Measurements from ENCODE around the gene APOB. TPM values are rescaled to one million over a fixed set of nuclear protein-coding genes. Genes with fewer than 3 reads are reported as not detected.

APOB gene
- total and polyA plus RNA-seq, 2 of the 13 experiments (the other 11 are each of a cell fraction or from before 2014, with no cell fraction given), result 1,569 to 2,515 TPM

DNA sequence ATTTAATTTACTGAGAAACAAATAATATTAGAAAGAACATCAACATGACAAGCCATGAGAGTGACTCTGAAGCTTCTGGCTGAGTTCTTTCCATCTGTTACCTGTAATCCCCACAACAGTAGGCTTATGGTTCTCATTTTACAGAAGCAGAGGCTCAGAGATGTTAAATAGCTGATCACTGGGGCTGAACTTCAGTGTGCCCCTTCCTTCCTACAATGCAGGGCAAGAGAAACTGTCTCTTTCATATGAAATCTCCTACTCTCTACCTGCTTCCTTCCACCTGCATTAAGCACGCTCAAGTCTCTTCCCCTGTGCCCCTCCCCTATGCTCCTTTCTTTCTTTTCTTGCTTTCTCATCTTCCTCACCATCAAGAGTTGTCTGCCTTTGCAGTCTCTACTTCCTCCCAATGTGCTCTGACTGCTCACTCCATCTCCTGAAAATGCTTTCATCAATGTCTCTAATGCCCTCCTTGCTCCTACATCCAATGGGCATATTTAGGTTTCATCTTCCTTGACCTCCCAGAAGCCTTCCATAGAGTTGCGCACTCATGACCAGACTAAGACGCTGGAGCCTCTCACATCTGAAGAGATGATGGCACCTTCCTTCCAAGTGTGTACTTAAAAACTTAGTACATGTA, 23.7 kb downstream of the APOB start (continued):
- TF ChIP-seq, protein P1, sequence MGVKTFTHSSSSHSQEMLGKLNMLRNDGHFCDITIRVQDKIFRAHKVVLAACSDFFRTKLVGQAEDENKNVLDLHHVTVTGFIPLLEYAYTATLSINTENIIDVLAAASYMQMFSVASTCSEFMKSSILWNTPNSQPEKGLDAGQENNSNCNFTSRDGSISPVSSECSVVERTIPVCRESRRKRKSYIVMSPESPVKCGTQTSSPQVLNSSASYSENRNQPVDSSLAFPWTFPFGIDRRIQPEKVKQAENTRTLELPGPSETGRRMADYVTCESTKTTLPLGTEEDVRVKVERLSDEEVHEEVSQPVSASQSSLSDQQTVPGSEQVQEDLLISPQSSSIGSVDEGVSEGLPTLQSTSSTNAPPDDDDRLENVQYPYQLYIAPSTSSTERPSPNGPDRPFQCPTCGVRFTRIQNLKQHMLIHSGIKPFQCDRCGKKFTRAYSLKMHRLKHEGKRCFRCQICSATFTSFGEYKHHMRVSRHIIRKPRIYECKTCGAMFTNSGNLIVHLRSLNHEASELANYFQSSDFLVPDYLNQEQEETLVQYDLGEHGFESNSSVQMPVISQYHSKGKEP (CRISPR knock-in tag; IDR thresholded peaks at IDR 0.05), result peak; percentile 42; the same call in 1 of the 2 replicates
- TF ChIP-seq ZNF430 (CRISPR knock-in tag; IDR thresholded peaks at IDR 0.05), result no peak
- no peak for TF ChIP-seq MLLT10 (CRISPR knock-in tag; IDR thresholded peaks at IDR 0.05)
- no peak for TF ChIP-seq ZNF235 (CRISPR knock-in tag; IDR thresholded peaks at IDR 0.05; ENCODE audit: borderline replicate concordance)
- 0 out of 2 replicates have a peak, but pooled peaks have one; percentile 56 for TF ChIP-seq REL (CRISPR knock-in tag; conservative IDR thresholded peaks at IDR 0.05)
- TF ChIP-seq ZNF773 (CRISPR knock-in tag; IDR thresholded peaks at IDR 0.05; ENCODE audit: borderline replicate concordance), result no peak
- TF ChIP-seq HCFC1 (IDR thresholded peaks at IDR 0.05; ENCODE audit: low read depth, low read length), result no peak
- no peak for TF ChIP-seq NFE2 (CRISPR knock-in tag; IDR thresholded peaks at IDR 0.05)
- TF ChIP-seq, protein P2, sequence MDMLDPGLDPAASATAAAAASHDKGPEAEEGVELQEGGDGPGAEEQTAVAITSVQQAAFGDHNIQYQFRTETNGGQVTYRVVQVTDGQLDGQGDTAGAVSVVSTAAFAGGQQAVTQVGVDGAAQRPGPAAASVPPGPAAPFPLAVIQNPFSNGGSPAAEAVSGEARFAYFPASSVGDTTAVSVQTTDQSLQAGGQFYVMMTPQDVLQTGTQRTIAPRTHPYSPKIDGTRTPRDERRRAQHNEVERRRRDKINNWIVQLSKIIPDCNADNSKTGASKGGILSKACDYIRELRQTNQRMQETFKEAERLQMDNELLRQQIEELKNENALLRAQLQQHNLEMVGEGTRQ (IDR thresholded peaks at IDR 0.05; ENCODE audit: low read depth, low read length), result no peak
- TF ChIP-seq, protein P2 (CRISPR knock-in tag; IDR thresholded peaks at IDR 0.05; ENCODE audit: borderline replicate concordance), result no peak
- TF ChIP-seq PCBP2 (optimal IDR thresholded peaks at IDR 0.05; ENCODE audit: low read depth, low read length, poor library complexity, severe bottlenecking), result peak; percentile 15
- no peak for TF ChIP-seq GLI4 (CRISPR knock-in tag; IDR thresholded peaks at IDR 0.05; ENCODE audit: borderline replicate concordance)
- TF ChIP-seq ZNF180 (CRISPR knock-in tag; IDR thresholded peaks at IDR 0.05; ENCODE audit: borderline replicate concordance, low read depth), result no peak
- TF ChIP-seq, protein P3, sequence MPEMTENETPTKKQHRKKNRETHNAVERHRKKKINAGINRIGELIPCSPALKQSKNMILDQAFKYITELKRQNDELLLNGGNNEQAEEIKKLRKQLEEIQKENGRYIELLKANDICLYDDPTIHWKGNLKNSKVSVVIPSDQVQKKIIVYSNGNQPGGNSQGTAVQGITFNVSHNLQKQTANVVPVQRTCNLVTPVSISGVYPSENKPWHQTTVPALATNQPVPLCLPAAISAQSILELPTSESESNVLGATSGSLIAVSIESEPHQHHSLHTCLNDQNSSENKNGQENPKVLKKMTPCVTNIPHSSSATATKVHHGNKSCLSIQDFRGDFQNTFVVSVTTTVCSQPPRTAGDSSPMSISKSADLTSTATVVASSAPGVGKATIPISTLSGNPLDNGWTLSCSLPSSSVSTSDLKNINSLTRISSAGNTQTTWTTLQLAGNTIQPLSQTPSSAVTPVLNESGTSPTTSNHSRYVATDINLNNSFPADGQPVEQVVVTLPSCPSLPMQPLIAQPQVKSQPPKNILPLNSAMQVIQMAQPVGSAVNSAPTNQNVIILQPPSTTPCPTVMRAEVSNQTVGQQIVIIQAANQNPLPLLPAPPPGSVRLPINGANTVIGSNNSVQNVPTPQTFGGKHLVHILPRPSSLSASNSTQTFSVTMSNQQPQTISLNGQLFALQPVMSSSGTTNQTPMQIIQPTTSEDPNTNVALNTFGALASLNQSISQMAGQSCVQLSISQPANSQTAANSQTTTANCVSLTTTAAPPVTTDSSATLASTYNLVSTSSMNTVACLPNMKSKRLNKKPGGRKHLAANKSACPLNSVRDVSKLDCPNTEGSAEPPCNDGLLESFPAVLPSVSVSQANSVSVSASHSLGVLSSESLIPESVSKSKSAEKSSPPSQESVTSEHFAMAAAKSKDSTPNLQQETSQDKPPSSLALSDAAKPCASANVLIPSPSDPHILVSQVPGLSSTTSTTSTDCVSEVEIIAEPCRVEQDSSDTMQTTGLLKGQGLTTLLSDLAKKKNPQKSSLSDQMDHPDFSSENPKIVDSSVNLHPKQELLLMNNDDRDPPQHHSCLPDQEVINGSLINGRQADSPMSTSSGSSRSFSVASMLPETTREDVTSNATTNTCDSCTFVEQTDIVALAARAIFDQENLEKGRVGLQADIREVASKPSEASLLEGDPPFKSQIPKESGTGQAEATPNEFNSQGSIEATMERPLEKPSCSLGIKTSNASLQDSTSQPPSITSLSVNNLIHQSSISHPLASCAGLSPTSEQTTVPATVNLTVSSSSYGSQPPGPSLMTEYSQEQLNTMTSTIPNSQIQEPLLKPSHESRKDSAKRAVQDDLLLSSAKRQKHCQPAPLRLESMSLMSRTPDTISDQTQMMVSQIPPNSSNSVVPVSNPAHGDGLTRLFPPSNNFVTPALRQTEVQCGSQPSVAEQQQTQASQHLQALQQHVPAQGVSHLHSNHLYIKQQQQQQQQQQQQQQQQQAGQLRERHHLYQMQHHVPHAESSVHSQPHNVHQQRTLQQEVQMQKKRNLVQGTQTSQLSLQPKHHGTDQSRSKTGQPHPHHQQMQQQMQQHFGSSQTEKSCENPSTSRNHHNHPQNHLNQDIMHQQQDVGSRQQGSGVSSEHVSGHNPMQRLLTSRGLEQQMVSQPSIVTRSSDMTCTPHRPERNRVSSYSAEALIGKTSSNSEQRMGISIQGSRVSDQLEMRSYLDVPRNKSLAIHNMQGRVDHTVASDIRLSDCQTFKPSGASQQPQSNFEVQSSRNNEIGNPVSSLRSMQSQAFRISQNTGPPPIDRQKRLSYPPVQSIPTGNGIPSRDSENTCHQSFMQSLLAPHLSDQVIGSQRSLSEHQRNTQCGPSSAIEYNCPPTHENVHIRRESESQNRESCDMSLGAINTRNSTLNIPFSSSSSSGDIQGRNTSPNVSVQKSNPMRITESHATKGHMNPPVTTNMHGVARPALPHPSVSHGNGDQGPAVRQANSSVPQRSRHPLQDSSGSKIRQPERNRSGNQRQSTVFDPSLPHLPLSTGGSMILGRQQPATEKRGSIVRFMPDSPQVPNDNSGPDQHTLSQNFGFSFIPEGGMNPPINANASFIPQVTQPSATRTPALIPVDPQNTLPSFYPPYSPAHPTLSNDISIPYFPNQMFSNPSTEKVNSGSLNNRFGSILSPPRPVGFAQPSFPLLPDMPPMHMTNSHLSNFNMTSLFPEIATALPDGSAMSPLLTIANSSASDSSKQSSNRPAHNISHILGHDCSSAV (CRISPR knock-in tag; IDR thresholded peaks at IDR 0.05; ENCODE audit: borderline replicate concordance), result no peak
- peak; percentile 99 for TF ChIP-seq SSRP1 (CRISPR knock-in tag; IDR thresholded peaks at IDR 0.05)
- no peak for TF ChIP-seq NR2F1 (CRISPR knock-in tag; IDR thresholded peaks at IDR 0.05)

Measured in HepG2 (cell line).